GM20431 (cell line): ENCODE results near the gene FBXW11.
"Not testable (repeated sequence)": the region's sequence is repeated elsewhere in the genome, so short reads cannot be mapped to it uniquely, and the experiment has no call there.

Experiments used
- in situ Hi-C: fragments of 300-500 bp; cut with MseI, MboI; formaldehyde crosslinking; loops from one replicate; pipeline ENCODE4 v1.15.0; 2020; ENCODE audit warnings: low sequenced_read_pairs; ENCODE audit not compliant: unreplicated experiment

The FBXW11 gene

DNA sequence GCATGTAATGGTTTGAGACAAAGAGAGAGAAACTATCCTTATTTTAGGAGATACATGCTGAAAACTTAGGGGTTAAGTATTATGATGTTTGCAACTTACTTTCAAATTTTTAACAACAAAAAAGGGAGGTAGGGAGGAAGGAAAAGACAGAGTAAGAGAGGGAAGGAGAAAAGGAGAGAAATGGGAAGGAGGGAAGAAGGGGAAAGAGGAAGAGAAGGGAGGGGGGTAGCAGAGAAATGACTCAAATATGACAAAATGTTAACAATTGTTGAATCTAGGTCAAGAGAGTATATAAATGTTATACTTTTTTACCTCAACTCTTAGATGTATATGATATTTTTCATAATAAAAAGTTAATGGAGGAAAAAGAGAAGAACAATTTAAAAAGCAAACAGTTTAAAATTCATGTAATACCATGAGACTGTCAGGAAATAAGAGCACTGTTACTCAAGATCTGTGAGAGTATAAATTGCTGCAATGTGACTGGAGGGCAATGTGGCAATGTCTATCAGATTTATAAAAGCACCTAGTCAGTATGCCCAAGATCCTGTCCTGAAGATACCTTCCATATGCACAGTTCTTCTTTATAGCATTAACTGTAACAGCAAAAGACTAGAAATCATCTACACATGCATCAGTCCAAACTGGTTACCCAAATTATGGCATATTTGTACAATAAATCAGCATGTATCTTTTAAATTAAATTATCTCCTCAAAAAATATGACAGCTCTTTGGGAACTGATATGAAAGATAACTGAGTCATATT is 16.3 kb downstream of the FBXW11 start:
- in situ Hi-C loops: no loop called here

DNA sequence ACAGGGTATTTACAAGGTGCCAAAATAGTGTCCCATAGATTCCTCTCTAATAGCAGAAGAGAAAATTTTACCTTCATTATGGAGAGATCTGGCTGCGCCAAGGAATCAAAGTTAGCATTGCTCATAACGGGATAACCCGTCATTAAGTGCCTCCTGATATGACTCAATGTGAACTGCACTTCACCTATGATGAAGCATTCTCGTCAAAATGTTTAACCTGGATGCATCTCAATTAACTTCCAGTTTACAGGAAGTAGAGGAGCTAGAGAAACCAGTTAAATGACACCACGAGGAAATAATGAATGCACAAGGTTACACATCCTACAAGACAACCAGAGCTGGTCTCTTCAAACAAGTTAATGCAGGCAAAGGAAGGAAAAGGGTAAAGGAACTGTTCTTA is 17.2 kb downstream of the FBXW11 start:
- in situ Hi-C loops: no loop called here

DNA sequence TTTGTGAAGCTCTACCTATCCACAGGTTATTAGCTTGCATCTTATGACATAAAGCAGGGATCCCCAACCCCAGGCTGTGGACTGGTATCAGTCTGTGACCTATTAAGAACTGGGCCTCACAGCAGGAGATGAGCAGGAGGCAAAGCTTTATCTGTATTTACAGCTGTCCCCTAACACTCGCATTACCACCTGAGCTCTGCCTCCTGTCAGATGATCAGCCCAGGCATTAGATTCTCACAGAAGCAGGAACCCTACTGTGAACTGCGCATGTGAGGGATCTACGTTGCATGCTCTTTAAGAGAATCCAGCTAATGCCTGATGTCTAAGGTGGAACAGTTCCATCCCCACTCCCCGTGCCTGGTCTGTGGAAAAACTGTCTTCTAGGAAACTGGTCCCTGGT is 19.7 kb downstream of the FBXW11 start:
- in situ Hi-C loops: no loop called here

DNA sequence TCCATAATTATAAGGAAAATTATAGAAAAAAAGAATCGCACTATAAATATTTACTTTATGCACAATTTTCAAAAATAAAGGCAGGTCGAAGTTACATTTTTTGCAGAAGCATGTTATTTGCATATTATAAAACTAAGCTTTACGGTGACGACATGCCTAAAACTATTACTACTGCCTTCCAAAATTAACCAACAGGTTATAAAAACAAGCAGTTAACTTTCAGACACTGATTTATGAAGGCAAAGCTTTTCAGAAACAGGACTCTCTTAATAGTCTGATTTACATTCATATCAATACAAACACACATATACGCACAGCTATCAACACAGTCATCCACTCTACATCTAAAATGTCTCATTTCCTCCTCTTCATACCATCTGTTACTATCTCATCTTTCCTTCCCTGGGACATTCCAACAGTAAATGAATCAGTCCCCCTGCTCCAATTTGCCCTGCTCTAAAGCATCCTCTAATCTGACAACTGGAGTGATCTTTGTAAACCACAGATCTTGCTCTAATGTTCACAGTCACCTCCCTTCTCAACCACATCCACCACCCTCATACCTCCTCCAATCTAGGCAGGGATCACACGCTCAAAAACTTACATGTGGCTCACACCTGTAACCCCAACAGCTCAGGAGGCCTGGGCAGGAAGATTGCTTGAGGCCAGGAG is 21.6 kb downstream of the FBXW11 start:
- in situ Hi-C loops: no loop called here

DNA sequence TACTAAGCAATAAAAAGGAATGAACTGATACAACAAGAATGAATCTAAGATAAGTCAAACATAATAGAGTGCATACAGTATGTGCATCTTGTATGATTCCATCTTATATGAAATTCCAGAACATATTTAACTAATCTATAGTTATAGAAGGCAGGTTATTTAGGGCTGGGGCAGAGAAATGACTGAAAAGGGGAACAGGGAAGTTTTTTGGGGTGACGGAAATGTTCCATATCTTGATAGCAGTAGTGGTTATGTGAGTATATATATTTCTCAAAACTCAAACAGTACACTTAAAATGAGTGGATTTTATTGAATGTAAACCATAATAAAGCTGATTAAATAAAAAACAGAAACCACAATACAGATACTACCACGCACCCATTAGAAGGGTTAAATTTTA is 24.6 kb downstream of the FBXW11 start:
- in situ Hi-C loops: no loop called here

DNA sequence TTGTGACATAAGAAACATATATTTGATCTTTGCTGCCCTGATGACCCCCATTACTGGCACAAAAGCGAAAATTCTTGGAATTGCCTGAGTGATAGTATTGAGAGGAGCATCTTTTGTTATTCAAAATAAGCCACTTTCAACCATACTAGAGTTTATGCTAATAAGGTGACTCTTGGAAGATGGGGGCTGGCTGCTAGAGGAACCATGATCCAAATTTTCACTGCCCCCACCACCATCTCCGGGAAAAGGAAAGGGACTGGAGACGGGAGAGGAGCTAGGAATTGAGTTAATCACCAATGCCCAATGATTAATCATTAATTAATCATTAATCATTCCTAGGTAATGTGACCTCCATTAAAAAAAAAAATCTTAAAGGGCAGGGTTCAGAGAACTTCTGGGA is 25.6 kb downstream of the FBXW11 start:
- in situ Hi-C loops: no loop called here

DNA sequence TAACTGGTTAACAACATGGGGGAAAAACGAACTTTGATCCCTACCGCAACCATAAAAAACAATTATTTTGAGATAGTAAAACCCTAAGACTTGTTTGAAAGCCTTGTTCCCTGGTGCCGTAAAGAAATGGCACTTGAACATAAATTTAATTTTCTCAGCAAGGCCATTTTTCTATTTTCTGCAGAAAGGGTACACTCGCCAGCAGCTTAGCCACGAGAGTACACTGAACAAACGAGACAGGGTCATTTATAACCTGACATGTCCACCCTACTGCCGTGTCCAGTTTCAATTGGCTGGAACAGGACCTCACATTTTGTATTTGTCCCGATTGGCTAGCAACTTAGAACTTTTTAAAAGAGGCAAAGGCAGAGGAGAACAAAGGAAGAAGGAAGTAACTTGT is 26.8 kb downstream of the FBXW11 start:
- in situ Hi-C loops: no loop called here

DNA sequence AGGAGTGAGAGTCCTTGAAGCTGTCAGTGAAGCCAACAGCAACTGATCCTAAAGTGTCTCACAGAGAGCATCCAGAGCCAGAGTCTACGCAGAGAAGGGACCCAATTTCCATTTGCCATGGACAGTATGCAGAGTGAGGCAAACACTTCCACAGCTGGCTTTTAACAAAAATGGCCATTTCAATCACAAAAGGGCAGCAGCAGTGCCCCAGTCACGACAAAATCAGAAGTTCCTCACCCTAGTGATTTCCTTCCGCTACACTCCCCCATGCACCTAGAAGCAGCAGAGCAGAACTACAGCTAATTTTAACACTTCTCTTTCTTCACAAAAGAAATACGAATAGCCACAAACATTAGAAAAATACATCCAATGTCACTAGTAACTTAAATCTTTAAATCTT is 27.9 kb downstream of the FBXW11 start:
- in situ Hi-C loops: no loop called here

DNA sequence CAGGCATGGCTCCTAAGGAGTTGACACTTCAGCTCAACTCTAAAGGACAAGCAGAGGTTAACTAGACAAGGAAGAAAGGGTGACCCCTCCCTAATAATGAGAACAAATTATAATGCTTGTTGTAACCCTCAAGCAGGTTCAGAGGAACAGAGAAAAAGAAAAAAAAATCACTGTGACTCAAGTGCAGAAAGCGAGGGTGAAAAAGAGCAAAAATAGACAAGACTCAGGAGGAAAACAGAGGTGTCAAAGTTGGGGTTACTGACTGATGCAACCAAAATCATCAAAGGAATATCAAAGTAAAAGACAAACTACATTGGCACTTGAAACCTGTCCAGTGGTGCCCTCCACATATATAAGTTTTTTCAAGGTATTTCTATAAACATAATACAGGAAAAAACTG is 28.4 kb downstream of the FBXW11 start:
- in situ Hi-C loops: no loop called here

DNA sequence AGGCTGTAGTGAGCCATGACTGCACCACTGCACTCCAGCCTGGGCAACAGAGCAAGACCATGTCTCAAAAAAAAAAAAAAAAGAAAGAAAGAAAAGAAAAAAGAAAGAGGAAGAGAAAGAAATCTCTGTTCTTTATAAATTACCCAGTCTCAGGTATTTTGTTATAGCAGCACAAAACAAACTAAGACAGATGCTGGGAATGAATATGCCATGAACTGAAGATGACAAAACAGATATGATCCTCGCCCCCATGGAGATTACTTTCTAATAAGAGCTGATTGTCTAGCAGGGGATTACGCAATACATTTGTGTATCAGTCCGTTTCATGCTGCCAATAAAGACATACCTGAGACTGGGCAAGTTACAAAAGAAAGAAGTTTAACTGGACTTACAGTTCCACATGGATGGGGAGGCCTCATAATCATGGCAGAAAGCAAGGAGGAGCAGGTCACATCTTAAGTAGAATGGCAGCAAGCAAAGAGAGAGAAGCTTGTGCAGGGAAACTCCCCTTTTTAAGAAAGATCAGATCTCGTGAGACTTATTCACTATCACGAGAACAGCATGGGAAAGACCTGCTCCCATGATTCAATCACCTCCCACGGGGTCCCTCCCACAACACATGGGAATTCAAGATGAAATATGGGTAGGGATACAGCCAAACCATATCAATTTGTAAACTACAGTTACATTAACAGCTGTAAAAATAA is 29.0 kb downstream of the FBXW11 start:
- in situ Hi-C loops: not testable (repeated sequence)

DNA sequence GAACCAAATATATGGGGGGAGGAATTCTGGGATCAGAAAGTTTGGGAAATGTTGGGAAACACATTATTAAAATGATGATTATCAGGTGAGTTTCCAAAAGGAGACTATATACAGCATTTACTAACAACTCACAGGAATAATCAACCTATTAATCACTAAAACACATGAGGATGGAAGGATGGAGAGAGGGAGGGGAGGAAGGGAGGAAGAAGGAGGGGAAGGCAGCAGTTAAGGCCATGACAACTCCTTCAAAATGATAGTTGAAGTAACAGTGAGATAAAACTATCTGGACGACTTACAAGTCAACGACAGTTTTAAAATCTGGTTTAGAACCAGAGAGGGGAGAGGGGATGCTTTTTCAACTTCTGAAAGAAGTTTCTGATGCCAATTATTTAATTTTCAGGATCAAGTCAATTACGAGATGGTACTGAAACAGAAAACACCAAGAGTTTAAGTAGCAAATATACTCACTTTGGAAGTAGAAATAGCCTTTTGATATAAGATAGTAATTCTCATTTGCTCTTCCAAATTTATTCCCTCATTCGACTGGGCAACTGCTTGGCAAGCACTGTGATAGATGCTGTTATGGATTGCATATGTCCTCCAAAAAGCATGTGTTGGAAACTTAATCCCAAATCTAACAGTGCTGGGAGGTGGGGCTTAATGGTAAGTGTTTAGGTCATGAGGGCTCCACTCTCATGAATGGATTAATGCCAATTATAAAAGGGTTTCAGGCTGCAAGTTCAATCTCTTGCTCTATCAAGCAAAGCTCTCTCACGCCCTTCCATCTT is 30.4 kb downstream of the FBXW11 start:
- in situ Hi-C loops: no loop called here

DNA sequence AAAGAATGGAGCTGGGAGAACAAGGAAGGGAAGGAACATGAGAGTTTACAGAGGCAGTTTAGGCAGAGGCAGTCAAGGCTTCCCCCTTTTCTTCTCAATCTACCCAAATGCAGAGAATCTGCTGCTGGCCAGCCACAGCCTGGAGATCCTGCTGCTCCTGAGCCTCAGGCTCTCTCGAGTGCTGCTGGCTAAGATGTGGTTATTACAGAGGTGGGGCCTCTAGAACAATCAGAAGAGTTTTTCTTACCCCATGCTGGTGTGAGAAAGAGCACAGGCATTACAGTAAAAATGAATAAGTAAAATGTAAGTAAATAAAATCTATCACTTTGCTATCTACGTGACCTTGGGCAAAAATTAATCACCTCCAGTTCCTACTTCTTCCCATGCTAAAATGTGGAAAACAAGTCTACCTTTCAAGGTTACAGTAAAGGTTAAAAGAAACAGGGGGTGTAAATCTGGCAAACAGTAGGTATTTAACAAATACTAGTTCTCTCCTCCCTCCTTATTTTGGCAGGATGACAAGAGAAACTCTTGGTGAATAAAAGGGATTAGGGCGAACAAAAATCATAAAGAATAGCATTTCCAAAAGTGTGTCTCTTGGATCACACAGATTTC is 31.1 kb downstream of the FBXW11 start:
- in situ Hi-C loops: no loop called here

DNA sequence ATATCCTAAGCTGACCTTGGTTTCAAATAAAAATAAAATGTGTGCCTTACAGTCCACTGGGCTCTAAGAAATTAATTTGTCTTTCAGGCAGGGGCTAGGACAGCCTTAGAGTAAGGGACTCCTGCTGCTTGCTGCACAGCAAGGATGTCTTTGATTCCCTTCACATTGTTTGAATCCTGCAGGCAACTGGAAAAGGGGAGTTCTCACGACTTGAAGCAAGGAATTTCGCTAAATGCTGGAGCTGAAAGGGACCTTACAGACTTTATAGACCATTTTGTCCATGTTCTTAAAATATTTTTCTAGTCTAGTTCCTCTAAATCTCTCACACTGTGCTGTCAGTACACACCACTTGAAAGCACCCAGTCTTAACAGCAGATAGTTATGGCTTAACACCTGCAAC is 35.6 kb downstream of the FBXW11 start:
- in situ Hi-C loops: no loop called here

DNA sequence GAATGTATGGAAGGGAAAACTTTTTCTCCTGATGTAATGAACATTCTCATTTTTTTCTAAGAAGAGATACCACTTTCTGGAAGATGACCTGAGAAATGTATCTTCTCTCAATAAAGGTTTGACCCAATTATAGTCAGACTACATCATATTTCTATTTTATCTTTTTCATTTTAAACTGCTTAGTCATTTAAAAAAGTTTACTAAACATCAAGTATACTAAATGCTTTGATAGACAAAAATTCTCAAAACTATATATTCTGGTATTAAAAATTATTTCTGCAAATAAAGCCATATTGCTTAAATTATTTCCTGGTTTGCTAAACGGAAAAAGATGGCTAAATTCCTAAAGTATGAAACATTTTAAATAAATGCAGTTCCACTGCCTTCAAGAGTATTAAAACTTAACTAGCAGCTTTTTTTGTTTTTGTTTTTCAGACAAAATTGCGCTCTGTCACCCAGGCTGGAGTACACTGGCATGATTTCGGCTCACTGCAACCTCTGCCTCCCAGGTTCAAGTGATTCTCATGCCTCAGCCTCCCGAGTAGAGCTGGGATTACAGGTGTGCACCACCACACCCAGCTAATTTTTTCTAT is 37.1 kb downstream of the FBXW11 start:
- in situ Hi-C loops: no loop called here

DNA sequence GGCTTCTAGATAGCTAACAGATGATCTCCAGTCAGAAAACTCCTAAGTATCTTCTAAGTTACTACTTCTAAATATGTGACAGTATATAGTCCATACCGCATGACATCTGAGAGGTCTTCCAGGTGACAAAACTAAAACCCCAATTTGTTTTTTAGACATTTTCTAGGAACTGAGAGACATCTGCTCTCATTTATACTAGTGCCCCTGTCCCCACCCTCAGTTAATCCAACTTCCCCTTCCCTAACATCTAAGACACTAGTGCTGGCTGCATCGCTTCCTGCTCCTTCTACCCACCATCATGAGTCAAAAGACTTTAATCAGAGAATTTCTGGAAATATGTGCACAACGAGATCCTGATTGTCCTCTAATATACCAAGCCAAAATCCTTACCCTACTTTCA is 37.9 kb downstream of the FBXW11 start:
- in situ Hi-C loops: no loop called here

DNA sequence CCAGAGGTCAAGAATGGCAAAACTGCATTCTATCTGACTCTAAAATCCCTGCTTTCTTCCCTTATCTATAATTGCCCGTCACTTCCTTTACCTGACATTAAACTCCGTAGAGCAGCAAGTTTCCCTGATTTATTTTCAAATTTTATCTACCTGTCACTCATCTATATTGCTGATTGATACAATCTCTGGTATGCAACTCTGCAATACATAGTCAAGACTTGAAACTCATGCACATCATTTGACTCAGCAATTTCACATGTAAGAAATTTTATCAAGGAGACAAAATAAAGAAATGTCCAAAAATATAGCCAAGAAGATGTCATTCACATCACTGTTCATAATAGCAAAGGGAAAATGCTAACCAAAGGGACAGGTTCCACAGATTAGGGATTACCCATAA is 39.5 kb downstream of the FBXW11 start:
- in situ Hi-C loops: no loop called here

DNA sequence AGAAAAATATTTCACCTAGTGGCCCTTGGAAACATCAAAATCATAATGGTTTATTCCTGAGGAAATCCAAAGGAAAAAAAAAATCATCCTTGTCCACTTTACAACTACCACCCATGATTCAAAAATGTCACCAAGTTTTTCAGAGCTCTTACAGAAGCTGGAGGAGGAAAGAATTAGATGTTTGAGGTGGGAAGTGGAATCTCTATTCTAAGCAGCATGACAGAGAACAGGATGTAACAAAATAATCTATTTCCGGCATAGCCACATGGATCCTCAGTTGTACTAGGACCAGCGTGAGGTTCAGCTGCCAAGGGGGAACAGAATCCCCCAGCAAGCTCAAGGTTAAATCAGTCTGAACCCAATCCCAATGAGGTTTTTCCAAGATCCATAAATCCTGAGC is 40.2 kb downstream of the FBXW11 start:
- in situ Hi-C loops: no loop called here

DNA sequence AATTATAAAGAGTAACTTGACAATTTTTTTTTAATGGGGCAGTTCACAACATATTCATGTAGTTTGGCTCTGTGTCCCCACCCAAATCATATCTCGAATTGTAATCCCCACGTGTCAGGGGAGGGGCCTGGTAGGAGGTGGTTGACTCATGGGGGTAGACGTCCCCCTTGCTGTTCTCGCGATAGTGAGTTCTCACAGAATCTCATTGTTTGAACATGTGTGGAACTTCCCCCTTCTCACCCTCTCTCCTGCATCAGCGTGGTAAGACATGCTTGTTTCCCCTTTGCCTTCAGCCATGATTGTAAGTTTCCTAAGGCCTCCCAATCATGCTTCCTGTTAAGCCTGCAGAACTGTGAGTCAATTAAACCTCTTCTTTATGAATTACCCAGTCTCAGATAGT is 40.7 kb downstream of the FBXW11 start:
- in situ Hi-C loops: no loop called here

DNA sequence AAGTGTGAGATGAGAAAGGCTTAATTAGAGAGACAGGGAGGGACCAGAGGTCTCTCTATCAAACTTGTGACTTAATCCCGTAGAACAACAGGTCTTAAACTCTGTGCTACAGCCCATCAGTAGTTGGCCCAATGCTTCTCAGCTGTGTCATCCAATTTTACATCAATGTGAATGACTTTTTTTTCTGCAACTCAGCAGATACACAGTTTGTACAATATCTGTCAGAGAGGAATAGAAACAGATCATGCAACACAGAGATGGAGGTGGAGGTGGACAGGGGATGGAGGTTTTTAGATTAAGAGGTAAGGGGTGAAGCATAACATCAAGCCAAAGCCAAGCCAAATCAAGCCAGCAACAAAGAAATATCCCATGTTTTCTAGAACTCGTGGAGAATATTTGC is 43.0 kb downstream of the FBXW11 start:
- in situ Hi-C loops: no loop called here

DNA sequence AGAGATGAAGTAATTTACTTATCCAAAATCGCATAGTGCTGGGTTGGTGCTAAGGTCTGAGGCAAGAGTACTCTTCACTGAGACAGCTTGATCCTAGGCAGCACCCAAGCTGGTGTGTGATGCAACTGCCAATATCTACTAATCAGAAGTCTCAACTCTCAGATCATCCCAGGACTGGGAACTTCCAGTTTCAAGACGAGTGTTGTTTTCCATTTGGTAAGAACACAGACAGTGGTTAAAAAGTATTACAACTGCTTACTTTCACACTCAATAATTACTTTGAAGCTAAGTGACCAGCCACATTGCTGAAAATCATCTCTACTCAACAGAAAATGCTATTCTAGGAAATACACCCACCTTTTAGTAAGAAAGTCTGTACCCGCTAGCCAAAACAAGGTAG is 45.3 kb downstream of the FBXW11 start:
- in situ Hi-C loops: no loop called here
